ENCODE results near the gene SCARB1.

The SCARB1 gene

DNA sequence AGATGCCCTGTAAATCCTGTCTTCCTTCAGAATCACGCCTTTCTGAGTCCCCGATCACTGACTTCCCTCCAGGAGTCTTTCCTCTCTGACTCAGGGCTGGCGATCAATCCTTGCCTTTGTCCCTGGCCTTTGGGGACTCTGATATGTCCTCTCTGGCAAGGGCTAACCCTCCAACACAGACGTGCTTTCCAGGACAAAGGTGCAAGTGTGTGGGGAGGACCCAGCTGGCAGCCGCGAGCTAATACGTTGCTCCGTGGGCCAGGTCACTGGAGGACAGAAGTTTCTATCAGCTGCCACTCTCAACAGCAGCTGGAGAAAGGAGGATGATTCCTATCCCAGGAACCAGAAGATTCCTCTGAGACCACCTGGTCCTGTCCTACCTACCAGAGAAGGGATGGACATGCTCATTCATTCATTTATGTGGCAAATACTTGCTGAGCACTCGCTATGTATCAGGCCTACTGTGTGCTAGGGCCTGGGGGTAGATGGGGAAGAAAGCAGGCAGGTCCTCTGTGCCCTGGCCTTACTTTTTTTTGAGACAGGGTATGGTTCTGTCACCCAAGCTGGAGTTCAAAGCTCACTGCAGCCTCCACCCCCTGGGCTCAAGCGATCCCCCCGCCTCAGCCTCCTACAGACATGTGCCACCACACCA, 8.5 kb upstream of the SCARB1 start:
- no peak for ATAC-seq

GRCh38 chr12:124871297-124871696, 7.6 kb upstream of the SCARB1 start:
- ATAC-seq, result no peak
- TF ChIP-seq, protein P1, sequence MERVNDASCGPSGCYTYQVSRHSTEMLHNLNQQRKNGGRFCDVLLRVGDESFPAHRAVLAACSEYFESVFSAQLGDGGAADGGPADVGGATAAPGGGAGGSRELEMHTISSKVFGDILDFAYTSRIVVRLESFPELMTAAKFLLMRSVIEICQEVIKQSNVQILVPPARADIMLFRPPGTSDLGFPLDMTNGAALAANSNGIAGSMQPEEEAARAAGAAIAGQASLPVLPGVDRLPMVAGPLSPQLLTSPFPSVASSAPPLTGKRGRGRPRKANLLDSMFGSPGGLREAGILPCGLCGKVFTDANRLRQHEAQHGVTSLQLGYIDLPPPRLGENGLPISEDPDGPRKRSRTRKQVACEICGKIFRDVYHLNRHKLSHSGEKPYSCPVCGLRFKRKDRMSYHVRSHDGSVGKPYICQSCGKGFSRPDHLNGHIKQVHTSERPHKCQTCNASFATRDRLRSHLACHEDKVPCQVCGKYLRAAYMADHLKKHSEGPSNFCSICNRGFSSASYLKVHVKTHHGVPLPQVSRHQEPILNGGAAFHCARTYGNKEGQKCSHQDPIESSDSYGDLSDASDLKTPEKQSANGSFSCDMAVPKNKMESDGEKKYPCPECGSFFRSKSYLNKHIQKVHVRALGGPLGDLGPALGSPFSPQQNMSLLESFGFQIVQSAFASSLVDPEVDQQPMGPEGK (CRISPR knock-in tag; IDR thresholded peaks at IDR 0.05; ENCODE audit: borderline replicate concordance), result no peak
- no peak for TF ChIP-seq POU6F1 (CRISPR knock-in tag; IDR thresholded peaks at IDR 0.05; ENCODE audit: borderline replicate concordance, low read depth)
- no peak for TF ChIP-seq BACH2 (CRISPR knock-in tag; IDR thresholded peaks at IDR 0.05; ENCODE audit: borderline replicate concordance)
- TF ChIP-seq, protein P2, sequence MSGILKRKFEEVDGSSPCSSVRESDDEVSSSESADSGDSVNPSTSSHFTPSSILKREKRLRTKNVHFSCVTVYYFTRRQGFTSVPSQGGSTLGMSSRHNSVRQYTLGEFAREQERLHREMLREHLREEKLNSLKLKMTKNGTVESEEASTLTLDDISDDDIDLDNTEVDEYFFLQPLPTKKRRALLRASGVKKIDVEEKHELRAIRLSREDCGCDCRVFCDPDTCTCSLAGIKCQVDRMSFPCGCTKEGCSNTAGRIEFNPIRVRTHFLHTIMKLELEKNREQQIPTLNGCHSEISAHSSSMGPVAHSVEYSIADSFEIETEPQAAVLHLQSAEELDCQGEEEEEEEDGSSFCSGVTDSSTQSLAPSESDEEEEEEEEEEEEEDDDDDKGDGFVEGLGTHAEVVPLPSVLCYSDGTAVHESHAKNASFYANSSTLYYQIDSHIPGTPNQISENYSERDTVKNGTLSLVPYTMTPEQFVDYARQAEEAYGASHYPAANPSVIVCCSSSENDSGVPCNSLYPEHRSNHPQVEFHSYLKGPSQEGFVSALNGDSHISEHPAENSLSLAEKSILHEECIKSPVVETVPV (CRISPR knock-in tag; IDR thresholded peaks at IDR 0.05), result no peak
- TF ChIP-seq GLIS3 (CRISPR knock-in tag; IDR thresholded peaks at IDR 0.05), result no peak
- no peak for TF ChIP-seq RARB (CRISPR knock-in tag; IDR thresholded peaks at IDR 0.05)
- no peak for TF ChIP-seq PPARA (CRISPR knock-in tag; IDR thresholded peaks at IDR 0.05; ENCODE audit: borderline replicate concordance)
- TF ChIP-seq SNAI2 (CRISPR knock-in tag; IDR thresholded peaks at IDR 0.05), result no peak
- TF ChIP-seq TOX (CRISPR knock-in tag; IDR thresholded peaks at IDR 0.05; ENCODE audit: borderline replicate concordance), result no peak
- TF ChIP-seq, protein P3, sequence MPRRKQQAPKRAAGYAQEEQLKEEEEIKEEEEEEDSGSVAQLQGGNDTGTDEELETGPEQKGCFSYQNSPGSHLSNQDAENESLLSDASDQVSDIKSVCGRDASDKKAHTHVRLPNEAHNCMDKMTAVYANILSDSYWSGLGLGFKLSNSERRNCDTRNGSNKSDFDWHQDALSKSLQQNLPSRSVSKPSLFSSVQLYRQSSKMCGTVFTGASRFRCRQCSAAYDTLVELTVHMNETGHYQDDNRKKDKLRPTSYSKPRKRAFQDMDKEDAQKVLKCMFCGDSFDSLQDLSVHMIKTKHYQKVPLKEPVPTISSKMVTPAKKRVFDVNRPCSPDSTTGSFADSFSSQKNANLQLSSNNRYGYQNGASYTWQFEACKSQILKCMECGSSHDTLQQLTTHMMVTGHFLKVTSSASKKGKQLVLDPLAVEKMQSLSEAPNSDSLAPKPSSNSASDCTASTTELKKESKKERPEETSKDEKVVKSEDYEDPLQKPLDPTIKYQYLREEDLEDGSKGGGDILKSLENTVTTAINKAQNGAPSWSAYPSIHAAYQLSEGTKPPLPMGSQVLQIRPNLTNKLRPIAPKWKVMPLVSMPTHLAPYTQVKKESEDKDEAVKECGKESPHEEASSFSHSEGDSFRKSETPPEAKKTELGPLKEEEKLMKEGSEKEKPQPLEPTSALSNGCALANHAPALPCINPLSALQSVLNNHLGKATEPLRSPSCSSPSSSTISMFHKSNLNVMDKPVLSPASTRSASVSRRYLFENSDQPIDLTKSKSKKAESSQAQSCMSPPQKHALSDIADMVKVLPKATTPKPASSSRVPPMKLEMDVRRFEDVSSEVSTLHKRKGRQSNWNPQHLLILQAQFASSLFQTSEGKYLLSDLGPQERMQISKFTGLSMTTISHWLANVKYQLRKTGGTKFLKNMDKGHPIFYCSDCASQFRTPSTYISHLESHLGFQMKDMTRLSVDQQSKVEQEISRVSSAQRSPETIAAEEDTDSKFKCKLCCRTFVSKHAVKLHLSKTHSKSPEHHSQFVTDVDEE (CRISPR knock-in tag; IDR thresholded peaks at IDR 0.05), result no peak
- no peak for TF ChIP-seq ZC3H10 (CRISPR knock-in tag; IDR thresholded peaks at IDR 0.05)
- no peak for TF ChIP-seq ZNF8 (CRISPR knock-in tag; IDR thresholded peaks at IDR 0.05)
- no peak for TF ChIP-seq ARNTL (CRISPR knock-in tag; IDR thresholded peaks at IDR 0.05; ENCODE audit: borderline replicate concordance, low read depth)
- no peak for TF ChIP-seq ZNF565 (CRISPR knock-in tag; conservative IDR thresholded peaks at IDR 0.05; ENCODE audit: low read depth)
- TF ChIP-seq ZFP30 (CRISPR knock-in tag; IDR thresholded peaks at IDR 0.05), result no peak
- TF ChIP-seq ZNF70 (CRISPR knock-in tag; IDR thresholded peaks at IDR 0.05), result no peak
- TF ChIP-seq, protein P4, sequence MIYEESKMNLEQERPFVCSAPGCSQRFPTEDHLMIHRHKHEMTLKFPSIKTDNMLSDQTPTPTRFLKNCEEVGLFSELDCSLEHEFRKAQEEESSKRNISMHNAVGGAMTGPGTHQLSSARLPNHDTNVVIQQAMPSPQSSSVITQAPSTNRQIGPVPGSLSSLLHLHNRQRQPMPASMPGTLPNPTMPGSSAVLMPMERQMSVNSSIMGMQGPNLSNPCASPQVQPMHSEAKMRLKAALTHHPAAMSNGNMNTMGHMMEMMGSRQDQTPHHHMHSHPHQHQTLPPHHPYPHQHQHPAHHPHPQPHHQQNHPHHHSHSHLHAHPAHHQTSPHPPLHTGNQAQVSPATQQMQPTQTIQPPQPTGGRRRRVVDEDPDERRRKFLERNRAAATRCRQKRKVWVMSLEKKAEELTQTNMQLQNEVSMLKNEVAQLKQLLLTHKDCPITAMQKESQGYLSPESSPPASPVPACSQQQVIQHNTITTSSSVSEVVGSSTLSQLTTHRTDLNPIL (CRISPR knock-in tag; IDR thresholded peaks at IDR 0.05; ENCODE audit: low read depth), result no peak
- no peak for TF ChIP-seq OSR1 (CRISPR knock-in tag; IDR thresholded peaks at IDR 0.05)

More for the DNA sequence above, 8.5 kb upstream of the SCARB1 start:
- TF ChIP-seq ARNTL (CRISPR knock-in tag; IDR thresholded peaks at IDR 0.05; ENCODE audit: borderline replicate concordance, low read depth), result no peak
- TF ChIP-seq, protein P1 (CRISPR knock-in tag; IDR thresholded peaks at IDR 0.05; ENCODE audit: borderline replicate concordance), result no peak
- TF ChIP-seq GLIS3 (CRISPR knock-in tag; IDR thresholded peaks at IDR 0.05), result no peak
- TF ChIP-seq, protein P2 (CRISPR knock-in tag; IDR thresholded peaks at IDR 0.05), result no peak
- no peak for TF ChIP-seq ZFP3 (CRISPR knock-in tag; IDR thresholded peaks at IDR 0.05)
- TF ChIP-seq TCF4 (CRISPR knock-in tag; IDR thresholded peaks at IDR 0.05; ENCODE audit: borderline replicate concordance), result no peak
- TF ChIP-seq PPARA (CRISPR knock-in tag; IDR thresholded peaks at IDR 0.05; ENCODE audit: borderline replicate concordance), result no peak
